Activated CD4-positive, alpha-beta T cell treated with anti-CD3 and anti-CD28 coated beads for 48 hours (primary cell): ENCODE measurements around the gene ADK.
"Not testable (repeated sequence)": the region's sequence is repeated elsewhere in the genome, so short reads cannot be mapped to it uniquely, and the experiment has no call there.

Source experiments
- DNase-seq: peaks from one replicate; pipeline ENCODE4 v3.0.0-alpha.2; 2020

The ADK gene

DNA sequence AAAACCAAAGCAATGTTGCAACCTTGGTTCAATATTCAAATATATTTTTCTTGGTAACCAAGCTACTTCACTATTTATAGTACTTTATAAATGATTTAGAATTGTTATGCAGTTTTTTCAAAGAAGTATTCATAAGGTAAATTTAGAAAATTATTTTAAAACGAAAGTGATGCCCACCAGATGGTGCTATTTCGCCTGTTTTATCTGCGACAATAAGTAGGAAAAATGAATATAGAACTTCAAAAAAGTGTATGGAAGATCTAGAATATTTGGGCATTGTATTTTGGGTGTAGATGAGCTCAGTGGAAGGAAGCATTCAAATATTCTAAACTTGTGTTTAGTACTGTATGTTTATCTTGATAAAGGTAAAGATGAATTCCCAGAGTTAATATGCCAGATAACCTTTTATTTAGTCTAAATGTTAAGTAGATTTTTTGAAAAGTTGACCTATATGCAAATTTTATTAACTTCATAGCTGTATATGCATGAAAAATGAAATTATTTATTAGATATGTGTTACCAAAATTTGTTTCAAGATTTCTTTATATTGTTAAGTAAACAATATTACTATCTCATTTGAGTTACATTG lies 93.2 kb downstream of the ADK start:
- peak; percentile 19 for DNase-seq

DNA sequence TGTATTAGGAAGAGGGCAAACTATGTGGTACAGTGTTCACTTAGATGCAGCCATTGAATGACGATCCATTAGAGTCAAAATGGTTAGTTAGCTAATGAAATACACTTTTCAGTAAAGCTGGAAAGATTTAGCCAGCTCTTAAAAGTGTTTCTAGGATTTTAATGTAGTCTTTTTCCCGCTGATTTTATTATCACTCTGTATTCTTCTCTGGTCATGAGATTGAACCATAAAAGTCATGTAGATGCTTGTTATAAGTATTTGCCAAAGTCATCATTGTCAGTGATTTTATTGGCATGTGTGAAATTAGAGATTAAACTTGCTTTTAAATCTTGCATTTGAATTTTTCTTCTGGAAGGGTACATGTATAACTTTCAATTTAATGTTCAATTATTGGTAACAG lies 93.8 kb downstream of the ADK start:
- no peak for DNase-seq

DNA sequence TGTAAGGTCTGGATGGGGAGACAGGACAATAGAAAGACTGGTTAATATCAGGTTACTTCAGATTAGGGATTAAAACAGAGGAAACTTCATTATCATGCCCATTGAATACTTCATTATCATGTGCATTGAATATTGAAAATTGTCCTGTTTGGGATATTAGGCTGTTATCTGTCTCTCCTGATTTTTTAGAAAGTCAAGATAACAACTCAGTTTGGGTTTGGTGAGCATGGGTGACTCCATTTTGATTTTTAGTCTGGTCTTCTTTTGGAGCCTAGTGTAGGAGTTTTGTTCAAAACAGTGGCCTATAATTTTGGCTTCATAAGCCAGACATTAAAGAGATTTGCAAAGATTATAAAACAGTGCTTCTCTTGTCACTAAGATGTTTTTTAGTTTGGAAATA lies 95.5 kb downstream of the ADK start:
- DNase-seq, result no peak

DNA sequence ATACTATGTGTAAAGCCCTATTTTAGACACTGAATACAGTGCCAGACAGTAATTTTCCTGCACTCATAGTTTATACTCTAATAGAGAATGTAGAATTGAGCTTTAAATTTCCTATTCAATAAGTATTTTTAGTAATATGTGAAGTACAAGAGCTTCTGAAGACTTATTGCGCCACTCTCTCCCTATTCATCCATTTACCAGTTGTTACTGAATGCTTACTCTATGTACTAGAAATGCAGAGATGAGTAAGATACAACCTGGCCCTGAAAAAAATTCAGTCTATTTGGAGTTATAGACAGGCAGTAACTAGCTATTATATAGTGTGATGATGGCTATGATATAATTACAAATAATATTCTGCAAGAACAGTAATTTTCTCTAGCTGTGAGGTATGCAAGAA lies 98.8 kb downstream of the ADK start:
- no peak for DNase-seq

DNA sequence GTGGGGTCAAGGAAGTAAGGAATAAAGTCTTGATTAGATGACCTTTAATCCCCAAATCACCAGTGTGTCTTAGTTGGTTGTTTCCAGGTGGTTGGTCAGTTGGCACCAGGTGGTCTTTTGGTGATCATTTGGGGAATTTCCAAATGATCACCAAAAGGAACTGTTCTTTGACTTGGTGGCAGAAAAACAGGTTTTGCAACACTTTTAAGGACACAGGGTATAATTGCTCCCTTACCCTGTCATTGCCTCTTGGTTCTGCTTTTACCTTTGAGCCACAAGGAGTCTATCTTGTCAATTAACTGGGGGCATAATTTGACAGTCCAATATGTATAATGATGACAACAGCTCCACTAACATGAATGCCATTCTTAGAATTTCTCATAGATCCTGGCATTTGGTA lies 104.2 kb downstream of the ADK start:
- DNase-seq, result no peak

DNA sequence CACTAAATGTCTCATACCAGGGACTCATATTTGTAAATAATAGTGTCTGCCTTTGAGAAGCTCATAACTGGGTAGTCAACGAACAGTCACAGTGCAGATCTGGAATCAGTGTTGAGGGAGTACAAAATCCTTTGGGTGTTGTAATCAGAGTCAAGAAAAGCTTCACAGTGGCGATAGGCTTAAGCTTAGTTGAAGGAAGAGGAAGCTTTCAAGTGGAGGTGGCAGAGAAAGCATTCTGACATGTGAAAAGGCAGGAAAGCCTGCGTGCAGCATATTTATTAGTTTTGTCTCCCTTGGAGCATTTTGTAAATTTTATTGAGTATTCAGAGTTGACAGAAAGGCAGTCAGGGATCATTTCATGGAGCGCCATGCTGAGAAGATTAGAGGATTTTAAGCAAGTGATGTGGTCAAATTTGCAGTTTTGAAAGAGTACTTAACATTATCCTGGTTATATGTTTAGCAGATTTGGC lies 104.9 kb downstream of the ADK start:
- DNase-seq, result no peak

DNA sequence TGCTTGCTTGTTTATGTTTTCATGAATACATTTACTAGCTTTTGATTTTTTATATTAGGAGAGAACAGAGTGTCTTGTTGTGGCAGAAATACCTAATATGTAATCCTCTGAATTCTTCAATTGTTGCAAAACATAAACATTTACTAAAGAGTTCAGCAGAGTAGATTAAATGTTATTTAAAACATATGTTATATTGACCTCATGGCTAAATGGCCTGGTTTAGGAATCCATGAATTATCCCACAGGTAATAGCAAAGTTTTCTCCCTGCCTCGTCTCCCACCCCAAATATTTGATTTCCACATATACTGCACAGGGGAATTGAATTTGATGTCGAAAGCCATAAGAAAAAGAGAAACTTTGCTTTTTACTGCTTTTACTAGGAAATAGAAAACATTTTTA lies 111.8 kb downstream of the ADK start:
- DNase-seq, result no peak

DNA sequence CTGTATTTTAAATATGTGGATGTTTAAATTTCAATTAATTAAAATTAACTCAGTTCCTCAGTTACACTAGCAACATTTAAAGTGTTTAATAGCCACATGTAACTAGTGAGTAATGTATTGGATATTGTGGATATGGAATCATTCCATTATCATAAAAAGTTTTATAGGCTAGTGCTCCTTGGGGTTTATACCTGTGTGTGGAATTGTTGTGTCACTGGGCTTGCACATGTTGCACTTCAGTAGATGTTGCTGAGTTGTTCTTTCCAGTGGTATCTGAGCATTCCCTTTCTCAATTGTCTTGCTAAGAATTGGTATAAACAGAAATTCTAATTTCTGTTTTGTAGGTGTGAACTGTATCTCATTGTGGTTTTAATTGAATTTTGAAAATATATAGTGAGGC lies 113.0 kb downstream of the ADK start:
- no peak for DNase-seq

DNA sequence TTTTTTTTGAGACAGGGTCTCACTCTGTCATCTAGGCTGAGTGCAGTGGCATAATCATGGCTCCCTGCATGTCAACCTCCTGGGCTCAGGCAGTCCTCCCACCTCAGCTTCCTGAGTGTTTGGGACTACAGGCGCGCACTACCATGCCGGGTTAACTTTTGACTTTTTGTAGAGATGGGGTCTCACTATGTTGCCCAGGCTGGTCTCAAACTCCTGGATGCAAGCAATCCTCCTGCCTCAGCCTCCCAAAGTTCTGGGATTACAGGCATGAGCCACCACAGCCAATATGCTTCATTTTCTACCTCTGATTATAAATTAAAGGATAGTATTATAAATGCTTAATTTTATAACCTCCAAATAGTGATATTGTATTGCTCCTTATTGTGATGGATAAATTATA lies 121.3 kb downstream of the ADK start:
- no peak for DNase-seq

DNA sequence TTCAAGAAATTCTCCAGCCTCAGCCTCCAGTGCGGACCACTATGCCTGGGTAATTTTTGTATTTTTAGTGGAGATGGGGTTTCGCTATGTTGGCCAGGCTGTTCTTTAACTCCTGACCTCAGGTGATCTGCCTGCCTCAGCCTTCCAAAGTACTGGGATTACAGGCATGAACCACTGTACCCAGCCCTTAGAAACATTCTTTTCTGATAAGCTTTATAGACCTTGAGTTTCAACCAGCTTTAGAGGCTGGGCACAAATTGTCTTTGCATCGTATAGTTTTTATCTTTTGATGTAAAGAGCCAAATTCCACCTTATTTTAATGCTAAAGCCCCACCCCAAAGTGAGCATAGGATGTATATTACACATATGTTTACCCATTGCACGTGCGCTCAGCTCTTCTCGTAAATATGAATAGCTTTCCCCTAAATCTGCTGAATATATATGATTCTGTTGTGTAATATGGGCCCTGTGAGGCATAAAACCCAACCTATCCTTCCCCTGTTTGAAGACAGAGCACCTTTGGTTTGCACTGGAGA lies 124.8 kb downstream of the ADK start:
- no peak for DNase-seq

DNA sequence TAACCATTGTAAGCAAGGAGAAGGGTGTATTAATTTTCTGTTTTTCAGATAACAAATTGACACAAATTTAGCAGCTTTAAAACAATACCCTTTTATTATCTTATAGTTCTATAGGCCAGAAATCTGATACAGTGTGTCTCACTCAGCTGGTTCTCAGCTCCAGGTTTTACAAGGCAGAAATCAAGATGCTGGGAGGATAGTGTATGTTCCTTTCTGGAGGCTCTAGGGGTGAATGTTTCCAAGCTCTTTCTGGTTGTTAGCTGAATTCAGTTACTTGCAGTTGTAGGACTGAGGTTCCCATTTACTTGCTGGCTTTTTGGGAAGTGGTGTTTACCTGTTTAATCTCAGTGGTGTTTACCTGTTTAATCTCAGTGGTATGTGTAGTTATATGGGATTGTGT lies 125.4 kb downstream of the ADK start:
- DNase-seq, result no peak

DNA sequence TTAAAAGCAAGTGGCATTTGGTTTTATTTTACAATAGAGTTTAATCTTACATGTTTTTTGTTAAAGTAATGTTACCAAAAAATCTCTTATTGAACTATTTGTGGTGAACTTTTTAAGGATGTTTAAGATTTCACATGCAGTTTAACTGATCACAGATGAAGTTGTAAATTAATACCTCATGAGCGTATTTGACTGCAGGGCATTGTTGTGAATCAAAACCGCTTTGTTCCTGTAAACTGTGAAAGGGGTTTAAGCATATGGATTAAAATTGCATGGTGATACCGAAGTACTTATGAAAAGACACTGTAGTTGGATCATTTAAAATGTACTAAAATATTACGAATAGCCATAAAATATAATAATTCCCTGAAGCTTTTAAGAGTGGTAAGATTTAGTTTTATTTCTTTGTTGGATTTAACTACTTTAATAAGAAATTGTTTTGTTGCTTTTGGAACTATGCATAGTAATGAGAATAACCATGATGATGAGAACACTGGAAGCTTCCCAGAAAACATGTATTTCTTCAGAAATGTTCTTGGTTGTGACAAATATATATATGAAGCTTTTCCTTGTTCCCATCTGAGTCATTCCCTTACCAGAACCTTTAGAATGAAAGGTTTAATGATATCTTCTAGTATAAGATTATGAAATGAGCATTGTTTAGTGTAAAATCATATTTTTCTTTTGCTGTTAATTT lies 131.3 kb downstream of the ADK start:
- no peak for DNase-seq

DNA sequence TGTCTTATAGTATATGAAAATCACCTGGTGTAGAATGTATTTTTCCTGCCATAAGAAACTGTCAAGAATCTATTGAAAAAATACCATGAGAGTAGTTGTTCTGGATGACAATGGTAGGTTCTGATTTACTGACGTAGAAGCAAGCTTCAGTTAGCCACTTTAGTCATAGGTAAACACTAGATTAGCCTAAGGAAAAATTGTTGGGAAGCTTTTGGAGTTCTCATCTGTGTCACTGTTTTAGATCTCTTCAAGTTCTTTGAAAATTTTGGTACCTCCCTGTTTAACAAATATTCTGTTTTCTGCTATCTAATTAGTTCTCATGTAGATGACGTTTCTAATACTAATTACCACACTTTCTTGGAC lies 131.8 kb downstream of the ADK start:
- no peak for DNase-seq

DNA sequence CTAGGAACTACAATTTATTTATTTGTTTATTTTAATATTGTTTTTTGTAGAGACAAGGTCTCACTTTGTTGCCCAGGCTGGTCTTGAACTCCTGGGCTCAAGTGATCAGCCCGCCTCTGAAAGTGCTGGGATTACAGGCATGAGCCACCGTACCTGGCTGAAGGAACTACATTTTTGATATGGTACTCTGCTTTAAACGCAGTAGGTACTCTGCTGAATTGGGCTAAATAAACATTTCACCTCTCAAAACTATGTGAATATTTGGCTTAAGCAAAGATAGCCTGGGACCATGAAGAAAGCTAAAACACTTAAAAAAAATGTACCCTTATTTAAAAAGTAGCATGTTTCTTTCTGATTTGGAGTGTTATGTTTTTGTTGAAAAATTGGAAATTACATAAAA lies 138.2 kb downstream of the ADK start:
- no peak for DNase-seq

DNA sequence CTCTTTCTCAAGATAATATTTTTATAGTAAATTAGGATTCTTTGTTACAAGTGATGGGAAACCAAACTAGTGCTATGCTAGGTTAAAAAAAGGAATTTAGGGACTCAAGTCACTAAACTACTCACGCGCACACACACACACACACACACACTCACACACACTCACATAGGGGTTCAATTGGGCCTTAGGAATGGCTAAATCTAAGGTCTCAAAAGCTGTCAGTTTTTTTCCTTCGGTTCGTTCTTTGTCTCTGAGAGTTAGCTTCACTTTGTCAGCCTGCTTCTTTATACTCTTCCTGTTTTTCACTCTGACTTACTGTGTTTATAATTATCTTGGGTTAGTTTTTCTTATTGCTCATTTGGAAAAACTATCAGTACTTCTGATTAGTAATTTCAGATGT lies 138.9 kb downstream of the ADK start:
- DNase-seq, result no peak

DNA sequence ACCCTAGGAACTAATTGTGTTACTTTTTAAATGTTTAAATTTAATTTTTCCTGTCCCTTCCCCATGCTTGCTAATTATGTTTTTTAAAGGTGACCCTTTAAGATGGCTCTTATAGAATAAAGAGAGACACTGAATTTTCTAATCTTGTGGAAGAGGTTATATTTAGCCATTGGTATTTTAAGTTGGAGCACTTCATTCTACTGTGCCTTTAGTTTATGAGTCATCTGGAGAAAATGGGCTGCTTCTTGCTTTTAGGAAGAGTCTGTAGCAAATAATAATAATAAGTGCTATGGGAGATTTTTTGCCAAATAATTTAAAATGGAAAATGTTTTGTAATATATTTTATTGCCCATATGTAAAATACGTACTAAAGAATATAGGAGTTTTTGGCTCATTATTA lies 139.7 kb downstream of the ADK start:
- no peak for DNase-seq

DNA sequence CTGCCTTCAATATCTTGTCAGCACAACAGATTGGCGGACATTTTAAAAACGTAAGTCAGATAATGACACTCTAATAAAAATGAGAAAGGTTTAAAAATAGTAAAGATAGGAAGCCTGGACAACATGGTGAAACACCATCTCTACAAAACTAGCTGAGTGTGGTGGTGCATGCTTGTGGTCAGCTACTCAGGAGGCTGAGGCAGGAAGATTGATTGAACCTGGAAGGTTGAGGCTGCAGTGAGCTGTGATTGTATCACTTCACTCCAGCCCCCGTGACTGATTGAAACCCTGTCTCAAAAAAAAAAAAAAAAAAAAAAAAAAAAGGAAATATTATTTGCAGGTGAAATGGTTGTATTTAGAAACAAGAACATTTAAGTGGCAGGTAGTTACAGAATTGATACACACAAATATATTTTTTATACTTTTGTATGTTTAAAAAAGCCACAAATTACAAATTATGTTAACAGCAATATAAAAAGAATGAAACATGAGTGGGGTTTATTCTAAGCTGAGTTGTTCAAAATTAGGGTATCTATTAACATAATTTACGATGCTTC lies 141.9 kb downstream of the ADK start:
- no peak for DNase-seq

DNA sequence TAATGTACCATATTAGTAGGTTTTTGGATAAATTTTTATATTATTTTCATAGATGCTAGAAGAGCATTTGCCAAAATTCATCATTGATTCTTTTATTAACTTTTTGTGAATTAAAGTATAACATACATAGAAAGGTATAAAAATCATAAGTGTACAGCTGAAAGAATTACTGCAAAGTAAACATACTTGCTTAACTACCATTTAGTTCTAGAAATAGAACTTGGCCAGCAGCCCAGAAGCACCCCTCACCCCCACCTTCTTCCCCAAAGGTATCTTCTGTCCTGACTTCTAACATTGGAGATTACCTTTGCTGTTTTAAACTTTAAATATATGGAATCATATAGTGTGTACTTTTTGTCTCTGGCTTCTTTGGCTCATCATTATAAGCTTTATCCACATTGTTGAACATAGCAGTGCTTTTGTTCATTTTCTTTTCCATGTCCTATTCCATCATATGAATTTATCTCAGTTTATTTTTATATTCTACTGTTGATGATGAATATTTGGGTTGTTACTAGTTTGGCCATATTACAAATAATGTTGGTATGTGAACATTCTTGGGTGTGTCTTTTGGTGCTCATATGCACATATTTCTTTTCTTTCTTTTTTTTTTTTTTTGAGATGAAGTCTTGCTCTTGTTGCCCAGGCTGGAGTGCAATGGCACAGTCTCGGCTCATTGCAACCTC lies 142.8 kb downstream of the ADK start:
- no peak for DNase-seq

DNA sequence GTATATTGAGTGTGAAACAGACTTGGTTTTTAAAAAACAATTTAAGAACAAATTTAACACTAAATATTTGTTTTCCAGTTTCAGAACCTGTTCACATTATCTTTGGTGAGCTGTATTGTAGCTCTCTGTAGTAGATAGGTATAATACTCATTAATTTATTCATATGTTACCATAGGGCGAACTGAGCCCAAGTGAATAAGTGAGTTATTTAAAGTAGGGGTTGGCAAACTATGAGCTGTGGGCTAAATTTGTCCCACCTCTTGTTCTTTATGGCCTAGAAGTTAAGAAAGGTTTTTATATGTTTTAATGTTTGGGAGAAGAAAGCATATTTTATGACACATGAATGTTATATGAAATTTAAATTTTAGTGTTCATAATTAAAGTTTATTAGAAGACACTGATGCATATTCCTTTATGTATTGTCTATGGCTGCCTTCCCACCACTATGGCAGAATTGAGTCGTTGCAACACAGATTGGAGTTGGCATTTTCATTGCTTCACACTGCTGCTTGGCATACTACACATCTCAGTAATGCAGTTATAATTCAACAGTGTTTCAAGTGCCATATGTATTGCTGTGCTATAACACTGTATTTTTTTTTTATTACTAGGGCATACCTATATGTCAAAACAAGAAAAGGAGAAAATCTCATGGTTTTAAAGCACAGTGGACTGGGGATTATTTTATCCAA lies 146.5 kb downstream of the ADK start:
- no peak for DNase-seq

DNA sequence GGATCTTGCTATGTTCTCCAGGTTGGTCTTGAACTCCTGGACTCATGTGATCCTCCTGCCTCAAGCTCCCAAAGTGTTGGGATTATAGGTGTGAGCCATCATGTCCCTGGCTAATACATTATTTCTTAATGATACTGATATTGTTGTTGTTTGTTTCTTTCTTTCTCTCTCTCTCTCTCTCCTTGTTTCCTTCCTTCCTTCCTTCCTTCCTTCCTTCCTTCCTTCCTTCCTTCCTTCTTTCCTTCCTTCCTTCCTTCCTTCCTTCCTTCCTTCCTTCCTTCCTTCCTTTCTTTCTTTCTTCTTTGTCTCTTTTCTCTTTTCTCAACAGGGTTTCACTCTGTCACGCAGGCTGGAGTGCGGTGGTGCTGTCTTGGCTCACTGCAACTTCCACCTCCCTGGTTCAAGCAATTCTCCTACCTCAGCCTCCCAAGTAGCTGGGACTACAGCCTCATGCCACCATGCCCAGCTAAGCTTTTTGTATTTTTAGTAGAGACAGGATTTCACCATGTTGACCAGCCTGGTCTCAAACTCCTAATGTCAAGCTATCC lies 149.1 kb downstream of the ADK start:
- not testable (repeated sequence) for DNase-seq

DNA sequence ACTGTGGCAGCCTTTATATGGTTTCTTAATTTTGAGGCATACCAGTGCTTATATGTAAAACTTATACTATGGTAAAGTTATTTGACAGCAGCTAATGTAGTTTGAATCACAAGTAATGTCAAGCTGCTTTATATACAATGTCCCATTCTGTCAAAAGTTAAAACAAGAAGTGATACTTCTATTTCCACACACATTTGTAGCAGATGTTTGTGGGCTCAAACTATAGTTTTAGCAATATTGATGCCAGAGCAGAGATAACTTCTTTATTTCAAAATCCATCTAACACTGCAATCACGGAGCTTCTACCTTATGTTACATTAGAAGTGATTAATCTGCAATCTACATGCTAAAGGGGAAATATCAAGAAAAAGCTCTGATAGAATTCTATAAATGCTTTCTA lies 149.6 kb downstream of the ADK start:
- no peak for DNase-seq

DNA sequence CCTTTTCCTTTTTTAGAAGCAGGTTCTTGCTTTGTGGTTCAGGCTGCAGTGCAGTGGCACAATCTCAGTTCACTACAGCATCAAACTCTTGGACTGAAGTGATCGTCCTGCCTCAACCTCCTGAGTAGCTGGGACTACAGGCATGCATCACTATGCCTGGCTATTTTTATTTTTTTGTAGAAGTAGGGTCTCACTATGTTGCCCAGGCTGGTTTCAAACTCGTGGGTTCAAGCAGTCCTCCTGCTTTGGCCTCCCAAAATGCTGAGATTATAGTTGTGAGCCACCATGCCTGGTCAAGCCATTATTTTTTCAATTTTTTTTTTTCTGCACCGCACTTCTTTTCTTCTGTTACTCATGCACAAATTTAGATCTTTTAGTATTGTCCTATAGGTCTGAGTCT lies 154.7 kb downstream of the ADK start:
- DNase-seq, result no peak
